Endothelial cell of umbilical vein (primary cell): Measurements from ENCODE around the gene SEC14L1.

ENCODE experiments used
- EZH2 ChIP-seq: IDR thresholded peaks from 2 replicates; pipeline ENCODE4 v1.6.1; 2012; ENCODE audit warnings: borderline replicate concordance, low read depth, mild to moderate bottlenecking, moderate library complexity, low read length, inconsistent platforms; ENCODE audit not compliant: severe bottlenecking
- FOS ChIP-seq: IDR thresholded peaks from 2 replicates; pipeline ENCODE4 v1.6.1; 2011; ENCODE audit warnings: mild to moderate bottlenecking, low read length, moderate library complexity, borderline replicate concordance; ENCODE audit not compliant: insufficient read depth
- GATA2 ChIP-seq: IDR thresholded peaks from 2 replicates; pipeline ENCODE4 v1.7.0; 2011; ENCODE audit warnings: low read depth, mild to moderate bottlenecking, moderate library complexity, mixed read lengths, low read length; ENCODE audit not compliant: insufficient read length, insufficient read depth
- MYC ChIP-seq: IDR thresholded peaks from one replicate; pipeline ENCODE4 v1.6.1; 2011; ENCODE audit warnings: mild to moderate bottlenecking, low read depth, low read length
- POLR2A ChIP-seq: IDR thresholded peaks from 2 replicates; pipeline ENCODE4 v1.6.1; 2012; ENCODE audit warnings: low read depth, mild to moderate bottlenecking, control low read depth, low read length
- POLR2AphosphoS5 ChIP-seq: IDR thresholded peaks from 2 replicates; pipeline ENCODE4 v1.6.1; 2012; ENCODE audit warnings: low read depth, mild to moderate bottlenecking, control low read depth, low read length, moderate library complexity; ENCODE audit not compliant: insufficient read depth
- TF ChIP-seq, protein P1 (sequence below), 2 donors: IDR thresholded peaks; 1 replicate in 1 of 2; 2 replicates in 1 of 2; pipeline ENCODE4 v1.5.1; 2011; ENCODE audit warnings: low read length in 2 of 2, mild to moderate bottlenecking in 2 of 2, moderate library complexity in 2 of 2, control low read depth in 1 of 2, inconsistent platforms in 1 of 2, low read depth in 1 of 2; ENCODE audit not compliant: insufficient read depth in 1 of 2; ENCODE audit errors: extremely low read depth in 1 of 2
- TF ChIP-seq, protein P2 (sequence below): IDR thresholded peaks from 2 replicates; pipeline ENCODE4 v1.6.1; 2011; ENCODE audit not compliant: insufficient read depth, insufficient read length

DNA sequence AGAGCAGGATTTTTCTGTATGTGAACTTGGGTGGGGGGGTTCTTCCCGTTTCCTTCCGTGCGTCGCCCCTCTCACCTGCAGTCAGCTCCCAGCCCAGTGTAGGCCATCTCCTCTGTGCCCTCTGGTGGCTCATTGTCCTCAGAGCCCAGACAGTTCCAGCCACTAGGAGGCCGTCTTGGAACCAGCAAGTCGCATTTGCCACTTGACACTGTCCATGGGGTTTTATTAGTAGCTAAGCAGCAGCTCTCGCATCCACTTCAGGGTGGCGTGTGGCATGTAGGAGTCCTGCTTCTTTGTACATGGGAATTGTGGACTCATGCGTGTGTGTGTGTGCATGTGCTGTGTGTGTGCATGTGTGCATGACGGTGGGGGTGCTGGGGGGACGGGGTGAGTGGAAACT, 74.0 kb downstream of the SEC14L1 start:
- TF ChIP-seq, protein P1, sequence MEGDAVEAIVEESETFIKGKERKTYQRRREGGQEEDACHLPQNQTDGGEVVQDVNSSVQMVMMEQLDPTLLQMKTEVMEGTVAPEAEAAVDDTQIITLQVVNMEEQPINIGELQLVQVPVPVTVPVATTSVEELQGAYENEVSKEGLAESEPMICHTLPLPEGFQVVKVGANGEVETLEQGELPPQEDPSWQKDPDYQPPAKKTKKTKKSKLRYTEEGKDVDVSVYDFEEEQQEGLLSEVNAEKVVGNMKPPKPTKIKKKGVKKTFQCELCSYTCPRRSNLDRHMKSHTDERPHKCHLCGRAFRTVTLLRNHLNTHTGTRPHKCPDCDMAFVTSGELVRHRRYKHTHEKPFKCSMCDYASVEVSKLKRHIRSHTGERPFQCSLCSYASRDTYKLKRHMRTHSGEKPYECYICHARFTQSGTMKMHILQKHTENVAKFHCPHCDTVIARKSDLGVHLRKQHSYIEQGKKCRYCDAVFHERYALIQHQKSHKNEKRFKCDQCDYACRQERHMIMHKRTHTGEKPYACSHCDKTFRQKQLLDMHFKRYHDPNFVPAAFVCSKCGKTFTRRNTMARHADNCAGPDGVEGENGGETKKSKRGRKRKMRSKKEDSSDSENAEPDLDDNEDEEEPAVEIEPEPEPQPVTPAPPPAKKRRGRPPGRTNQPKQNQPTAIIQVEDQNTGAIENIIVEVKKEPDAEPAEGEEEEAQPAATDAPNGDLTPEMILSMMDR (IDR thresholded peaks at IDR 0.05; ENCODE audit: extremely low read depth in 1 of 2, insufficient read depth in 1 of 2, low read depth in 1 of 2, low read length in 2 of 2) = peak; percentile 22 to 64
- no peak for TF ChIP-seq POLR2A
- TF ChIP-seq EZH2 = no peak
- no peak for TF ChIP-seq POLR2AphosphoS5
- TF ChIP-seq, protein P2, sequence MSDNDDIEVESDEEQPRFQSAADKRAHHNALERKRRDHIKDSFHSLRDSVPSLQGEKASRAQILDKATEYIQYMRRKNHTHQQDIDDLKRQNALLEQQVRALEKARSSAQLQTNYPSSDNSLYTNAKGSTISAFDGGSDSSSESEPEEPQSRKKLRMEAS = no peak
- TF ChIP-seq FOS = no peak
- TF ChIP-seq MYC = no peak
- no peak for TF ChIP-seq GATA2
